Pulmonary artery endothelial cell (primary cell): ENCODE results near the gene ADGRL3. TPM values are rescaled to one million over a fixed set of nuclear protein-coding genes. Genes with fewer than 3 reads are reported as not detected.
"Not testable (repeated sequence)": the region's sequence is repeated elsewhere in the genome, so short reads cannot be mapped to it uniquely, and the experiment has no call there.

ENCODE experiments used
- DNase-seq: peaks from one replicate; pipeline ENCODE4 v3.0.0-alpha.2; 2011; ENCODE audit warnings: low read depth, low spot score
- total RNA-seq: library from RNA; depleted of rRNA; stranded (reverse); fragments of >200 nt; gene quantifications from 2 replicates; pipeline ENCODE4 v1.2.3, GENCODE V29; 2014

The ADGRL3 gene
- total RNA-seq, 1 donor from 2014 or later, result not detected

GRCh38 chr4:61984260-61984909 is 784.3 kb downstream of the ADGRL3 start:
- DNase-seq, result no peak

- no peak for DNase-seq
These were observed 785.3 kb downstream of the ADGRL3 start for GRCh38 chr4:61985426-61985825.

- not testable (repeated sequence) for DNase-seq
These were observed 786.8 kb downstream of the ADGRL3 start for GRCh38 chr4:61986929-61987328.

- DNase-seq, result no peak
These were observed 792.2 kb downstream of the ADGRL3 start for GRCh38 chr4:61992351-61992750.

- no peak for DNase-seq
These were observed 793.9 kb downstream of the ADGRL3 start for GRCh38 chr4:61994036-61994435.

- no peak for DNase-seq
These were observed 795.7 kb downstream of the ADGRL3 start for GRCh38 chr4:61995717-61996340.

GRCh38 chr4:61996943-61997342 is 796.8 kb downstream of the ADGRL3 start:
- no peak for DNase-seq

GRCh38 chr4:61997831-61998230 is 797.7 kb downstream of the ADGRL3 start:
- DNase-seq, result no peak

- no peak for DNase-seq
These were observed 803.6 kb downstream of the ADGRL3 start for GRCh38 chr4:62003695-62004094.

- no peak for DNase-seq
These were observed 804.8 kb downstream of the ADGRL3 start for GRCh38 chr4:62004881-62005280.

GRCh38 chr4:62006108-62006507 is 806.0 kb downstream of the ADGRL3 start:
- DNase-seq, result no peak

GRCh38 chr4:62015043-62015739 is 815.1 kb downstream of the ADGRL3 start:
- DNase-seq, result no peak

GRCh38 chr4:62018537-62018936 is 818.4 kb downstream of the ADGRL3 start:
- no peak for DNase-seq

GRCh38 chr4:62023633-62024032 is 823.5 kb downstream of the ADGRL3 start:
- no peak for DNase-seq

GRCh38 chr4:62028745-62029144 is 828.6 kb downstream of the ADGRL3 start:
- DNase-seq, result no peak

GRCh38 chr4:62030958-62031357 is 830.8 kb downstream of the ADGRL3 start:
- no peak for DNase-seq

GRCh38 chr4:62037571-62037970 is 837.4 kb downstream of the ADGRL3 start:
- no peak for DNase-seq

GRCh38 chr4:62051332-62051731 is 851.2 kb downstream of the ADGRL3 start:
- DNase-seq, result no peak

- DNase-seq, result no peak
These were observed 853.8 kb downstream of the ADGRL3 start for GRCh38 chr4:62053974-62054373.

GRCh38 chr4:62057031-62057430 is 856.9 kb downstream of the ADGRL3 start:
- DNase-seq, result no peak

- DNase-seq, result no peak
These were observed 858.4 kb downstream of the ADGRL3 start for GRCh38 chr4:62058571-62058970.

- DNase-seq, result no peak
These were observed 870.2 kb downstream of the ADGRL3 start for GRCh38 chr4:62070291-62070852.
